Activated CD4-positive, alpha-beta T cell treated with anti-CD3 and anti-CD28 coated beads for 24 hours (primary cell): ENCODE results near the gene IBTK.
"Not testable (repeated sequence)": the region's sequence is repeated elsewhere in the genome, so short reads cannot be mapped to it uniquely, and the experiment has no call there.

Source experiments
- DNase-seq, 2 donors: peaks; one replicate each; pipeline ENCODE4 v3.0.0-alpha.2; 2020; ENCODE audit warnings: low read depth in 2 of 2

IBTK gene

DNA sequence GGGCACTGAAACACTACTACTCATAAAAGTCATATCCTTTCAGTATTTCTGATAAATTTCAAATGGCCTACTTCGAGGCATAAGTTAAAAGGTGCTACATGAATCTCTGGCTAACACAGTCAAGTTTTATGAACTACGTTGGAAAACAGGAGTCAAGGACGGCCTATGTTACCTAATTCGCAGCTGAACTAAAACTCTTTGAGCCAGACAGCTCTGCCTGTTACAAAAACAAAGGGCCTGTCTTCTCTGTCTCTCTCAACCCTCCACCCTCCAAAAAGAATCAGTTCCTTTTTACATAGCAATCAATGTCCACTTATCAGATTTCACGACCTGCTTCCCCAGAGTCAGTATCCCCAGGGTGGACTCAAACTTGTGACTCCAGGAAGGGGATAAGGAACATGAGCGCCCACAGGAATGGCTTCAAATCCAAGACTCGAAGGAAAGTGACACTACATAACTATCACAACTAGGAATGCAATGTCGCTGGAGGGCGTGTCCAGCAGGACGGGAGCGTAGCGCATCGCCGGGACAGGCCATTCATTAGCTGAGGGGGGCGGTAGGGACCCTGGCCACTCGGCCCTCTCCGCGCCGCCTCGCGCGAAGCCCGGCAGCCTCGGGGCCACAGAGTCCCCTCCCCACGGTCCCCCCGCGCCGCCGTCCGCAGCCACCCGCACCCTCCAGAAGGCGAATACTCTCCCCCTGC, 591 bp downstream of the IBTK start:
- peak in 1 of 2 donors; percentile 18 for DNase-seq

- no peak for DNase-seq
These were observed 1.2 kb downstream of the IBTK start for GRCh38 chr6:82246370-82246769.

- DNase-seq = no peak
These were observed 2.2 kb downstream of the IBTK start for GRCh38 chr6:82245376-82245775.

GRCh38 chr6:82243884-82244283, 3.7 kb downstream of the IBTK start:
- no peak for DNase-seq

DNA sequence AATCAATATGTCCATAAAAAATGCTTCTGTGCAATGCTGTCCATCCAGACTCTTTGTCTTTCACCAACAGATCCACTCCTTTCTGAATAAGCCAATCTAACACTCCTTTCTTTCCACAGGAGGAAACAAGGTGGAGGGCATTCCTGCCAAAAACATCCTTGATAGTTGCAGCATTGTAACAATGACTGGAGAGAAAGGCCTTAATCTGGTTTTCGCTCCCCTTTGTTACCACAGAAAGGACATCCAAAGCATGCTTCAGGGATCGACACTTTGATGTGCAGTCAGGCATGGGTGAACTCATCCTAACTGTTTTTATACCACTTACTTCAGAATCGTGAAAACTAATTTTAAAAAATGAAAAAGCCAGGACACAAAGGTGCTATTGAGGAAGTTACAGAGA, 7.4 kb downstream of the IBTK start:
- DNase-seq = no peak

DNA sequence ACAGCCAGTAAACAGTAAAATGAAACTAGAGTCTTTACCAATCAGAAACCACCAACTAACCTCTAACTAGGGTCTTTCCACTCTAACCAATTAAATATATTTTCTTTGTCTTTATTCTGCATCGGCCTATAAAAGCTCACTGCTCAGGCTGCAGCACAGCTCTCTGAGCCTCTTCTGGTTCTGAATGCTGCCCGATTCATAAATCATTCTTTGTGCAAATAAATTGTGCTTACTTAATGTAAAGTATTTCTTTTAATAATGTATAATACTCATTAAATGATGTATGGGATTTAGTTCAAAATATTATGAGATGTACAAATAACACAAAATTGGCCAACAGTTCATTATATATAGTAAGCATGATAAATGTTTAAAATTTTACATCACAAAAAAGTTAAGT, 7.9 kb downstream of the IBTK start:
- DNase-seq = no peak

DNA sequence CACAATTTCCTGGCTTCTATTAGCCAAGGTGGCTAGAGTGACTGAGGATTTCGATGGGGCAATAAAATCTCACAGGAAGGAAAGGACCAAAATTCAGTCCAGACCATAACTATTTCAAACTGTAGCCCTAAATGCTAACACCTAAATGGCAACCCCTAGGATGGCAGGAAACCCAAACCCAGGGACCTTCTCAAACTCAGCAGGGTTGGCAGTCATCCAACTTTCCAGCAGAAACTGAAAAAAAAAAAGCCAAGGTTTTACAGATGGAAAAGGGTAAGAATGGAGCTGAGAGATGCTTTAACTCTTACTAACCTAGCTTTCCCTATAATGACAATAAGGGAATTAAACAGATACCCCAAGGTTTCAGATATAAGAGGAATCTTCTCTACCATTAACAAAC, 10.5 kb downstream of the IBTK start:
- no peak for DNase-seq

DNA sequence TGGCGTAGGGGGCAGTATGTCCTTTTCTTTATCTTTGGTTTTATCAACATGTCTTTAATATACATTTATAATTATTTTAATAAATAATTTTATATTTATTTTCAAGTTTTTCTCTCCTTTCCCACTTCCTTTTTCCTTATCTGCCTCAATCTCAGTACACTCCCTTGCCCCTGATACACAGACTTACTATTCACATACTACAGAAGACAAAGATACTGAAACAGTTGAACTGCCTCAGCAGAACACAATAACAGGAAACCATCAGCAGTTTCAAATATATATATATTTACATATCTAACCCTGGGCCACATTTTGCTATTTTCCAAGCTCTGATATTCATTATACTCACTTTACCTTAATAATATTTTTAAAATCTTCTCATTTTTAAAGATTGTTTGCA, 19.8 kb downstream of the IBTK start:
- DNase-seq = no peak

DNA sequence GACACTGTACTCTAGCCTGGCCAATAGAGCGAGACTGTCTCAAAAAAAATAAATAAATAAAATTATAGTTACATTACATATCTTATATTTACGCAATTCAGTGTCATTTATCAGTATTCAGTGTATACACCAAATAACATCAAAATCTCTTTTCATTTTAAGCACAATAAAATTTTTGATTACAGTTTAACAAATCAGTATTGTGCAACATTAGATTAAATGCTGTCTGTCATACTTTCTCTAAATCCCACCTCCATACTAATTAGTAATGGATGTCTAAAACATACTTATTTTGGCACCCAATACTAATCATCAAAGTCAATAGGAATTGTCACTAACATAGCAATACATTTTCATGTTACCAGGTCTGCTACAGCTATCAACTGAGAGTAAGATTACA, 27.4 kb downstream of the IBTK start:
- no peak for DNase-seq

- DNase-seq = no peak
These were observed 30.4 kb downstream of the IBTK start for GRCh38 chr6:82217018-82217586.

GRCh38 chr6:82216549-82216948, 31.0 kb downstream of the IBTK start:
- no peak for DNase-seq

GRCh38 chr6:82211326-82211725, 36.2 kb downstream of the IBTK start:
- DNase-seq = no peak

DNA sequence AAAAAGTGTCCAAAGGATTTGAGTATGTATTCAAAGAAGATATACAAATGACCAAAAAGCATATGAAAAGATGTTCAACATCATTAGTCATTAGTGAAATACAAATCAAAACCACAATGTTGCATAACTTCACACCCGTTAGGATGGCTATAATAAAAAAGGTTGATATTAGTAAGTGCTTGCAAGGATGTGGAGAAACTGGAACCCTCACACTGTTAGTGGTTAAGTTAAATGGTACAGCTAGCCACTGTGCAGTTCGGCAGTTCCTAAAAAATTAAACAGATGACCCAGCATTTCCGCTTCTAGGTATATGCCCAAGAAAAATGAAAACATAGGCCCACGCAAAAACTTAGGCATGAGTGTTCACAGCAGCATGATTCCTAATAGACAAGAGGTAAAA, 38.6 kb downstream of the IBTK start:
- no peak for DNase-seq

DNA sequence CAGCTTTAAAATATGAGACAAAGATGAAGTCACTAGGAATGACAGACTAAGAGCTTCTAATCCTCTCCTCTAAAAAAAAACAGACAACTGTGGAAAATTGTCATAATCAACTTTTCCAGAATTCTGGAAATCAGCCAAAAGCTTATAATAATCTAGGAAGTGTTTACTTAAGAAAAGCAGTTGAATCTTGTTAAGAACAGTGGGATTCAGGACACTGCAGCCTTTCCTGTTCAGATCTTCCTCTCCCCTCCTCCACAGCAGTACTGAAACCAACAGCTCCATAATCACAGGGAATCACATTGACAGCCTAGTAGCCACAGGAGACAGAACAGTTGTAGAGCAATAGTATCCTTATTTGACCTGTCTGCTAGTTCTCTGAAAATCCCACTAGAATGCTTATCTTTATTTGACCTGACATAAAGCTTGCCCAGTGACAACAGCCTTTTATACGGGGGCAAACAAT, 41.6 kb downstream of the IBTK start:
- no peak for DNase-seq

- DNase-seq = no peak
These were observed 43.5 kb downstream of the IBTK start for GRCh38 chr6:82204020-82204419.

DNA sequence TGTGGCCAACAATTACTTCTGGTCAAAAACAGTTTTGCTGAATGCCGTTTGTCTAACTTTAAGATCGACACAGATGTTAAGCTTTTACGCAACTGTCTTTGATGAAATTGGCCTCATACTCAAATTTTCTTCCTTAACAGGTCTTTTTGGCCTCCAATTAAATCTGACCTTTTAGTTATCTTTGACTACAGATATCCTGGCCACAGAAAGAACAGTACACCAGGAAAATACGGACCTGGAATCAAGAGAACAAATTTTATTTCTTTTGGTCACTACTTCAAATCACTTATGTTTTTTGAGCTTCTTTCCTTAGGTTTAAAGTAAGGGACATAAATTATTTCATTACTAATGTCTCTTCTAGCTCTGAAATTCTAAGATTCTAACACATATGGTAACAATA, 49.8 kb downstream of the IBTK start:
- DNase-seq = no peak

- not testable (repeated sequence) for DNase-seq
These were observed 50.3 kb downstream of the IBTK start for GRCh38 chr6:82197245-82197644.

DNA sequence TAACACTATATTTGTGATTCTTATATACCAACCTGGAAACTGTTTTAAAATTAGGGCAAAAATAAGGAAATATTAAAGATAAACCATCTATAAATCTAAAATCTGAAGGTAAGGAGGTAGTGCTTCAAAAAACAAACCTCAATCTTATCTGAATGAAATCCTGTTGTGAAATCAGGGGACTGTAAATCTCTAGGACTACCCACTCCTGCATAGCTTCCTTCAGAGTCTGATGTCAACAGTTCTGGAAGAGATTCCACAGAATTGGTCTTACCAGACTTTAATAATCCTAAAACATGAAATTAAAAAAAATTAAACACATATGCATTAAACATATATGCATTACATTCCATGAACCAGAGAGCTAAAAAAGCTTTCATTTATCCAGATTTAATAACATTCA, 51.4 kb downstream of the IBTK start:
- no peak for DNase-seq

- no peak for DNase-seq
These were observed 51.9 kb downstream of the IBTK start for GRCh38 chr6:82195619-82196018.

GRCh38 chr6:82185948-82186535, 61.5 kb downstream of the IBTK start:
- no peak for DNase-seq

DNA sequence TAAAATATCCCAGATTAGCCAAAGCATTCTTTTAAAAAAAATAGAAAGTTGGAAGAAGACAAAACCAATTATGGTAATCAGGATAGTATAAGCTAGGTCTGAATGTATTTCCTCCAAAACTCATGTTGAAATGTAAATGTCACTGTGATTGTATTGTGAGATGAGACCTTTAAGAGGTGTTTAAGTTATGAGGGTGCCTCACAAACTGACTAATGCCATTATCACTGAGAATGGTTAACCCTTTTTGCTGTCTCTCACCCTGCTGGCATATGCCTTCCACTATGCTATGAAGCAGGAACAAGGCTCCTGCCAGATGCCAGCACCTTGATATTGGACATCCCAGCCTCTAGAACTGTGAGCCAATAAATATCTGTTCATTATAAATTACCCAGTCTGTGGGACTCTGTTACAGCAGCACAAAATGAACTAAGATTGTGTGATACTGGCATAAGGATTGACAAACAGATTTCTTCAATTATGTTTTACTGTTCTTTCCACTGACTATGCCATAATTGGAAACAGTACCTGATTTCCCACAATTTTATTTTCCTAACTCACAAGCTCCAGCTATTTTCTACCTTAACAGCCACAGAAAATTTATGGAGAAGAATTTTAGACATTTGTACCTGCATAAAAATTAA, 63.8 kb downstream of the IBTK start:
- no peak for DNase-seq

- no peak for DNase-seq
These were observed 64.8 kb downstream of the IBTK start for GRCh38 chr6:82182756-82183155.

DNA sequence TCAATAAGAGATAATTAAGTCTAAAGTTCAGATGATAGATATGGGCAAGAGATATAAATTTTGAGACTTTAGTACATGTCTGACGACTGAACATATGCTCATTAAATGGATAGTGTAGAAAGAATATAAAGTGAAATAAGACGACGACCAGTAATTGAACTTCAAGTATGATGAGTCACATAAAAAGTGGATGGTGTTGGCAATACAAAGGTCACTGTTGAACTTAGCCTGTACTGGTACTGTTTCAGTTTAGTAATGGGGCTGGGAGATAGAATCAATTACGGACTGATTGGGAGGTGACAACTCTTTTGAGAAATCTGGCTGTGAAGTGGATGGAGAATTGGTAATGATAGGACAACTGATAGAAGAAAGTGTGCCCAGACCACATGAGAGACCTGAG, 68.1 kb downstream of the IBTK start:
- DNase-seq = no peak
